K562 (cell line): Measurements from ENCODE around the gene RGS6. TPM values are rescaled to one million over a fixed set of nuclear protein-coding genes. Genes with fewer than 3 reads are reported as not detected.

Experiments used
- JUND ChIP-seq, 2 experiments: IDR thresholded peaks; 2 replicates in 1 of 2; 3 replicates in 1 of 2; pipeline ENCODE4 v1.6.1; 2011; ENCODE audit warnings: borderline replicate concordance in 2 of 2, low read depth in 2 of 2, low read length in 2 of 2, improper control_type of control experiment in 1 of 2, missing biosample characterization in 1 of 2, missing genetic modification characterization in 1 of 2, missing genetic modification reagents in 1 of 2
- MAFF ChIP-seq: IDR thresholded peaks from 2 replicates; pipeline ENCODE4 v1.6.1; 2012; ENCODE audit warnings: low read length, improper control_type of control experiment
- MAFG ChIP-seq: fragments of 450-650 bp; conservative IDR thresholded peaks from 2 replicates; pipeline ENCODE4 v1.6.1; 2016; ENCODE audit warnings: missing genetic modification characterization, missing compliant biosample characterization
- NR2C2 ChIP-seq, 2 experiments: fragments of 200-800 bp in 1 of 2; sonication (Bioruptor generic) in 1 of 2; sonication (generic) in 1 of 2; formaldehyde crosslinking in 1 of 2; IDR thresholded peaks; 2 replicates each; pipeline versions ENCODE4 v1.6.1 to v1.8.0; 2016 to 2022; ENCODE audit warnings: mild to moderate bottlenecking in 1 of 2, missing compliant biosample characterization in 1 of 2, missing genetic modification characterization in 1 of 2, missing genetic modification reagents in 1 of 2
- RNF2 ChIP-seq: sonication (generic); IDR thresholded peaks from 2 replicates; pipeline ENCODE4 v1.6.1; 2016
- SOX6 ChIP-seq: fragments of 450-650 bp; IDR thresholded peaks from 2 replicates; pipeline ENCODE4 v1.6.1; 2014; ENCODE audit warnings: mild to moderate bottlenecking
- ZNF175 ChIP-seq: fragments of 200-800 bp; sonication (Bioruptor generic); IDR thresholded peaks from 2 replicates; pipeline ENCODE4 v1.6.1; 2016; ENCODE audit warnings: low read depth, mild to moderate bottlenecking, missing genetic modification characterization, missing compliant biosample characterization
- ZNF316 ChIP-seq: fragments of 450-650 bp; IDR thresholded peaks from 2 replicates; pipeline ENCODE4 v1.6.1; 2016
- ZSCAN29 ChIP-seq: fragments of 450-650 bp; IDR thresholded peaks from 2 replicates; pipeline ENCODE4 v1.6.1; 2017
- polyA plus RNA-seq, 8 experiments: library from polyadenylated mRNA; depleted of rRNA in 4 of 8; stranded (reverse) in 5 of 8; unstranded in 3 of 8; fragments of >200 nt; fragmentation: Nextera tagmentation in 2 of 8; fragmentation: Illumina TruSeq in 1 of 8; extraction: Ambion mirVana in 2 of 8; extraction: Trizol in 1 of 8; gene quantifications; 2 replicates each; pipeline versions ENCODE4 v1.2.1 to v1.2.3, GENCODE V29; 2011 to 2014; ENCODE audit warnings: inconsistent platforms in 1 of 8, missing spikeins in 1 of 8
- total RNA-seq, 7 experiments: library from RNA; depleted of rRNA in 6 of 7; stranded (reverse); fragments of >200 nt in 6 of 7; fragmentation: Illumina TruSeq in 2 of 7; extraction: Trizol in 2 of 7; gene quantifications; 2 replicates each; pipeline versions ENCODE4 v1.2.1 to v1.2.3, GENCODE V29; 2011 to 2021; ENCODE audit warnings: low replicate concordance in 1 of 7
- TF ChIP-seq, protein P1 (sequence below): fragments of 450-650 bp; formaldehyde crosslinking; IDR thresholded peaks from 2 replicates; pipeline ENCODE4 v1.4.0; 2020; ENCODE audit warnings: mild to moderate bottlenecking, mixed read lengths
- TF ChIP-seq, protein P2 (sequence below): sonication (generic); formaldehyde crosslinking; IDR thresholded peaks from 2 replicates; pipeline ENCODE4 v1.9.0; 2022; ENCODE audit warnings: mild to moderate bottlenecking, missing genetic modification reagents
- TF ChIP-seq, protein P3 (sequence below): fragments of 450-650 bp; formaldehyde crosslinking; IDR thresholded peaks from 2 replicates; pipeline ENCODE4 v1.4.0; 2022; ENCODE audit warnings: mild to moderate bottlenecking, moderate library complexity
- TF ChIP-seq, protein P4 (sequence below): fragments of 450-650 bp; formaldehyde crosslinking; IDR thresholded peaks from 2 replicates; pipeline ENCODE4 v1.4.0; 2020; ENCODE audit warnings: mild to moderate bottlenecking, moderate library complexity
- TF ChIP-seq, protein P5 (sequence below): IDR thresholded peaks from 2 replicates; pipeline ENCODE4 v1.6.1; 2014; ENCODE audit warnings: antibody characterized with exemption
- TF ChIP-seq, protein P6 (sequence below): fragments of 450-650 bp; IDR thresholded peaks from 2 replicates; pipeline ENCODE4 v1.6.1; 2016; ENCODE audit warnings: mild to moderate bottlenecking

Gene RGS6
- total and polyA plus RNA-seq, 9 of the 15 experiments (the other 6 are each of a cell fraction or from before 2014, with no cell fraction given) = not detected

DNA sequence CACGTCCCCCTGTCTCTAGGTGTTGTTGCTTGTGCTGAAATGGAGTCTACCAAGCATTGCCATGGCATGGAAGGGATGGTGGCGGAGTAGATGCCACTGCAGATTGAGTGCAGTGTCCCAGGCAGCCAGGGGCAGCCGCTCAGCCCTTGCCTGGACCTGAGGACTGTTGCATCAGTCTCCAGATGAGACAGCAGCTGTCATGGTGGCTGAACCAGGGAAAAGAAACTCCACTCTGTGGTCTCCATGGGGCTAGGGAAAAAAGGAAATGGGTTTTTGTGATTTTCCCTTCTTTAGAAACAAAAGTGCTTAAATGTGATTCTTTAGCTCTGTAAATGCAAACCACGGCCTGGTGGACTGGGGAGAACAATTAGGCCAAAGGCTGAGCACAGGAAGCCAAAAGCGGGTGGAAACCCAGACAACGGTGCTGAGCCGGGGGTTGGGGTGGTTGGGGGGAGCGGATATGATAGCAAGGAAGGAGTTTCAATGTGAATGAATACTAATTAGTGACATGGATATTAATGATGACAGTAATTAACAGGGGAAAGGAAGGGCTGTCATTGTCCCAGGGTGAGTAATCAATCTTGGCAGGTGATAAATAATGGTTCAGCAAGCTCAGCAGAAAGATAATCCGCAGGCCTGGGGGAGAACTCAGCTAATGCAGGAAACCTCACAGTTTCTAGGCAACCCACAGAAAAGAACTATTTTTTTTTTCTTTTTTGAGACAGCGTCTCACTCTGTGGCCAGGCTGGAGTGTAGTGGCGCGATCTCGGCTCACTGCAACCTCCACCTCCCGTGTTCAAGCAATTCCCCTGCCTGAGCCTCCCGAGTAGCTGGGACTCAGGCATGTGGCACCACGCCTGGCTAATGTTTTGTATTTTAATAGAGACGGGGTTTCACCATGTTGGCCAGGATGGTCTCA, 519.1 kb downstream of the RGS6 start (continued):
- TF ChIP-seq, protein P1, sequence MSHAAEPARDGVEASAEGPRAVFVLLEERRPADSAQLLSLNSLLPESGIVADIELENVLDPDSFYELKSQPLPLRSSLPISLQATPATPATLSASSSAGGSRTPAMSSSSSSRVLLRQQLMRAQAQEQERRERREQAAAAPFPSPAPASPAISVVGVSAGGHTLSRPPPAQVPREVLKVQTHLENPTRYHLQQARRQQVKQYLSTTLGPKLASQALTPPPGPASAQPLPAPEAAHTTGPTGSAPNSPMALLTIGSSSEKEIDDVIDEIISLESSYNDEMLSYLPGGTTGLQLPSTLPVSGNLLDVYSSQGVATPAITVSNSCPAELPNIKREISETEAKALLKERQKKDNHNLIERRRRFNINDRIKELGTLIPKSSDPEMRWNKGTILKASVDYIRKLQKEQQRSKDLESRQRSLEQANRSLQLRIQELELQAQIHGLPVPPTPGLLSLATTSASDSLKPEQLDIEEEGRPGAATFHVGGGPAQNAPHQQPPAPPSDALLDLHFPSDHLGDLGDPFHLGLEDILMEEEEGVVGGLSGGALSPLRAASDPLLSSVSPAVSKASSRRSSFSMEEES (CRISPR knock-in tag) = no peak
- TF ChIP-seq ZNF175 (CRISPR knock-in tag) (0 out of 2 replicates have a peak, but pooled peaks have one; percentile 9), ZNF316 (peak; percentile 87), NR2C2 (CRISPR knock-in tag; IDR thresholded peaks at IDR 0.05) (no peak), NR2C2 (tag; IDR thresholded peaks at IDR 0.05) (peak; percentile 39; the same call in 1 of the 2 replicates), JUND (IDR thresholded peaks at IDR 0.05; ENCODE audit: borderline replicate concordance, low read depth, low read length) (peak; percentile 61; the same call in 1 of the 2 replicates), JUND (tag; IDR thresholded peaks at IDR 0.05; ENCODE audit: borderline replicate concordance, low read depth, low read length) (peak; percentile 11; the same call in 1 of the 3 replicates), RNF2 (no peak), ZSCAN29 (no peak), SOX6 (0 out of 2 replicates have a peak, but pooled peaks have one; percentile 32), MAFF (peak; percentile 44; the same call in 1 of the 2 replicates), MAFG (peak; percentile 81)
- TF ChIP-seq, protein P2, sequence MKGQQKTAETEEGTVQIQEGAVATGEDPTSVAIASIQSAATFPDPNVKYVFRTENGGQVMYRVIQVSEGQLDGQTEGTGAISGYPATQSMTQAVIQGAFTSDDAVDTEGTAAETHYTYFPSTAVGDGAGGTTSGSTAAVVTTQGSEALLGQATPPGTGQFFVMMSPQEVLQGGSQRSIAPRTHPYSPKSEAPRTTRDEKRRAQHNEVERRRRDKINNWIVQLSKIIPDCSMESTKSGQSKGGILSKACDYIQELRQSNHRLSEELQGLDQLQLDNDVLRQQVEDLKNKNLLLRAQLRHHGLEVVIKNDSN (CRISPR knock-in tag) = no peak
- TF ChIP-seq, protein P3, sequence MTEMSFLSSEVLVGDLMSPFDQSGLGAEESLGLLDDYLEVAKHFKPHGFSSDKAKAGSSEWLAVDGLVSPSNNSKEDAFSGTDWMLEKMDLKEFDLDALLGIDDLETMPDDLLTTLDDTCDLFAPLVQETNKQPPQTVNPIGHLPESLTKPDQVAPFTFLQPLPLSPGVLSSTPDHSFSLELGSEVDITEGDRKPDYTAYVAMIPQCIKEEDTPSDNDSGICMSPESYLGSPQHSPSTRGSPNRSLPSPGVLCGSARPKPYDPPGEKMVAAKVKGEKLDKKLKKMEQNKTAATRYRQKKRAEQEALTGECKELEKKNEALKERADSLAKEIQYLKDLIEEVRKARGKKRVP (CRISPR knock-in tag) = peak; percentile 85
- TF ChIP-seq, protein P4, sequence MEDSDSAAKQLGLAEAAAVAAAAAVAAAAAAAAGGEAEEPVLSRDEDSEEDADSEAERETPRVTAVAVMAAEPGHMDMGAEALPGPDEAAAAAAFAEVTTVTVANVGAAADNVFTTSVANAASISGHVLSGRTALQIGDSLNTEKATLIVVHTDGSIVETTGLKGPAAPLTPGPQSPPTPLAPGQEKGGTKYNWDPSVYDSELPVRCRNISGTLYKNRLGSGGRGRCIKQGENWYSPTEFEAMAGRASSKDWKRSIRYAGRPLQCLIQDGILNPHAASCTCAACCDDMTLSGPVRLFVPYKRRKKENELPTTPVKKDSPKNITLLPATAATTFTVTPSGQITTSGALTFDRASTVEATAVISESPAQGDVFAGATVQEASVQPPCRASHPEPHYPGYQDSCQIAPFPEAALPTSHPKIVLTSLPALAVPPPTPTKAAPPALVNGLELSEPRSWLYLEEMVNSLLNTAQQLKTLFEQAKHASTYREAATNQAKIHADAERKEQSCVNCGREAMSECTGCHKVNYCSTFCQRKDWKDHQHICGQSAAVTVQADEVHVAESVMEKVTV (CRISPR knock-in tag) = no peak
- TF ChIP-seq, protein P5, sequence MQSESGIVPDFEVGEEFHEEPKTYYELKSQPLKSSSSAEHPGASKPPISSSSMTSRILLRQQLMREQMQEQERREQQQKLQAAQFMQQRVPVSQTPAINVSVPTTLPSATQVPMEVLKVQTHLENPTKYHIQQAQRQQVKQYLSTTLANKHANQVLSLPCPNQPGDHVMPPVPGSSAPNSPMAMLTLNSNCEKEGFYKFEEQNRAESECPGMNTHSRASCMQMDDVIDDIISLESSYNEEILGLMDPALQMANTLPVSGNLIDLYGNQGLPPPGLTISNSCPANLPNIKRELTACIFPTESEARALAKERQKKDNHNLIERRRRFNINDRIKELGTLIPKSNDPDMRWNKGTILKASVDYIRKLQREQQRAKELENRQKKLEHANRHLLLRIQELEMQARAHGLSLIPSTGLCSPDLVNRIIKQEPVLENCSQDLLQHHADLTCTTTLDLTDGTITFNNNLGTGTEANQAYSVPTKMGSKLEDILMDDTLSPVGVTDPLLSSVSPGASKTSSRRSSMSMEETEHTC = no peak
- TF ChIP-seq, protein P6, sequence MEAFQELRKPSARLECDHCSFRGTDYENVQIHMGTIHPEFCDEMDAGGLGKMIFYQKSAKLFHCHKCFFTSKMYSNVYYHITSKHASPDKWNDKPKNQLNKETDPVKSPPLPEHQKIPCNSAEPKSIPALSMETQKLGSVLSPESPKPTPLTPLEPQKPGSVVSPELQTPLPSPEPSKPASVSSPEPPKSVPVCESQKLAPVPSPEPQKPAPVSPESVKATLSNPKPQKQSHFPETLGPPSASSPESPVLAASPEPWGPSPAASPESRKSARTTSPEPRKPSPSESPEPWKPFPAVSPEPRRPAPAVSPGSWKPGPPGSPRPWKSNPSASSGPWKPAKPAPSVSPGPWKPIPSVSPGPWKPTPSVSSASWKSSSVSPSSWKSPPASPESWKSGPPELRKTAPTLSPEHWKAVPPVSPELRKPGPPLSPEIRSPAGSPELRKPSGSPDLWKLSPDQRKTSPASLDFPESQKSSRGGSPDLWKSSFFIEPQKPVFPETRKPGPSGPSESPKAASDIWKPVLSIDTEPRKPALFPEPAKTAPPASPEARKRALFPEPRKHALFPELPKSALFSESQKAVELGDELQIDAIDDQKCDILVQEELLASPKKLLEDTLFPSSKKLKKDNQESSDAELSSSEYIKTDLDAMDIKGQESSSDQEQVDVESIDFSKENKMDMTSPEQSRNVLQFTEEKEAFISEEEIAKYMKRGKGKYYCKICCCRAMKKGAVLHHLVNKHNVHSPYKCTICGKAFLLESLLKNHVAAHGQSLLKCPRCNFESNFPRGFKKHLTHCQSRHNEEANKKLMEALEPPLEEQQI = no peak
